GM12878 (cell line): ENCODE results near the gene HSD17B12. TPM values are rescaled to one million over a fixed set of nuclear protein-coding genes. Genes with fewer than 3 reads are reported as not detected.
A peak's percentile ranks its signal among the peaks of the same experiment; 100 is the strongest.

Experiments used
- ASH2L ChIP-seq: fragments of 300-600, 200-600 bp; sonication (generic); IDR thresholded peaks from 2 replicates; pipeline ENCODE4 v1.6.1; 2017; ENCODE audit warnings: low read depth, mild to moderate bottlenecking, borderline replicate concordance
- ATF3 ChIP-seq: IDR thresholded peaks from 2 replicates; pipeline ENCODE4 v1.6.1; 2011; ENCODE audit warnings: low read depth, mild to moderate bottlenecking, low read length, moderate library complexity, borderline replicate concordance; ENCODE audit errors: extremely low read depth
- ATF7 ChIP-seq: fragments of 450-650 bp; IDR thresholded peaks from 2 replicates; pipeline ENCODE4 v1.6.1; 2016; ENCODE audit warnings: low read depth, mild to moderate bottlenecking
- BCL11A ChIP-seq: IDR thresholded peaks from 2 replicates; pipeline ENCODE4 v1.6.1; 2011; ENCODE audit warnings: low read depth, low read length
- BRCA1 ChIP-seq: IDR thresholded peaks from 2 replicates; pipeline ENCODE4 v1.6.1; 2011; ENCODE audit warnings: low read depth, low read length, improper control_type of control experiment
- CHD4 ChIP-seq: fragments of 200-600 bp; sonication (generic); IDR thresholded peaks from 2 replicates; pipeline ENCODE4 v1.6.1; 2016; ENCODE audit warnings: mild to moderate bottlenecking
- CREB1 ChIP-seq: IDR thresholded peaks from 2 replicates; pipeline ENCODE4 v1.6.1; 2012; ENCODE audit warnings: low read depth, mild to moderate bottlenecking, inconsistent platforms
- EGR1 ChIP-seq, 2 experiments: IDR thresholded peaks; 1 replicate in 1 of 2; 2 replicates in 1 of 2; pipeline ENCODE4 v1.6.1; 2011 to 2012; ENCODE audit warnings: low read depth in 2 of 2, low read length in 2 of 2, borderline replicate concordance in 1 of 2, mild to moderate bottlenecking in 1 of 2, moderate library complexity in 1 of 2
- GABPA ChIP-seq: IDR thresholded peaks from 2 replicates; pipeline ENCODE4 v1.6.1; 2014; ENCODE audit warnings: antibody characterized with exemption, low read depth, mild to moderate bottlenecking, inconsistent platforms
- HCFC1 ChIP-seq: fragments of 150-350 bp; IDR thresholded peaks from 2 replicates; pipeline ENCODE4 v1.6.1; 2014; ENCODE audit warnings: low read length
- HDAC6 ChIP-seq: fragments of 200-600 bp; sonication (generic); IDR thresholded peaks from one replicate; pipeline ENCODE4 v1.8.0; 2017; ENCODE audit warnings: antibody characterized with exemption; ENCODE audit not compliant: unreplicated experiment
- IRF3 ChIP-seq: fragments of 450-650 bp; IDR thresholded peaks from 2 replicates; pipeline ENCODE4 v1.6.1; 2014; ENCODE audit warnings: mild to moderate bottlenecking
- JUND ChIP-seq: IDR thresholded peaks from 2 replicates; pipeline ENCODE4 v1.6.1; 2012; ENCODE audit warnings: low read depth, mild to moderate bottlenecking, low read length, improper control_type of control experiment, moderate library complexity
- NR2C2 ChIP-seq: IDR thresholded peaks from 2 replicates; pipeline ENCODE4 v1.6.1; 2011; ENCODE audit warnings: borderline replicate concordance, low read depth; ENCODE audit not compliant: control insufficient read depth, insufficient read length
- NR2F1 ChIP-seq: fragments of 450-650 bp; conservative IDR thresholded peaks from 2 replicates; pipeline ENCODE4 v1.6.1; 2017; ENCODE audit warnings: mild to moderate bottlenecking
- PAX5 ChIP-seq: IDR thresholded peaks from 2 replicates; pipeline ENCODE4 v1.6.1; 2011; ENCODE audit warnings: low read depth, low read length, borderline replicate concordance
- POLR2A ChIP-seq: IDR thresholded peaks from 2 replicates; pipeline ENCODE4 v1.6.1; 2011; ENCODE audit warnings: low read depth, mild to moderate bottlenecking, low read length
- RAD21 ChIP-seq: IDR thresholded peaks from 2 replicates; pipeline ENCODE4 v1.6.1; 2011; ENCODE audit warnings: mild to moderate bottlenecking, low read depth, low read length, moderate library complexity; ENCODE audit not compliant: insufficient read depth
- RCOR1 ChIP-seq: conservative IDR thresholded peaks from 2 replicates; pipeline ENCODE4 v1.6.1; 2012; ENCODE audit warnings: low read depth, low read length, improper control_type of control experiment
- SIN3A ChIP-seq: IDR thresholded peaks from 2 replicates; pipeline ENCODE4 v1.6.1; 2012; ENCODE audit warnings: low read depth, low read length, improper control_type of control experiment
- TBL1XR1 ChIP-seq: IDR thresholded peaks from 2 replicates; pipeline ENCODE4 v1.6.1; 2012; ENCODE audit warnings: low read depth, low read length, improper control_type of control experiment
- ZBTB33 ChIP-seq: fragments of 450-650 bp; IDR thresholded peaks from 2 replicates; pipeline ENCODE4 v1.6.1; 2017; ENCODE audit warnings: mild to moderate bottlenecking
- ZBTB40 ChIP-seq: fragments of 450-650 bp; IDR thresholded peaks from 2 replicates; pipeline ENCODE4 v1.6.1; 2016; ENCODE audit warnings: mild to moderate bottlenecking, moderate library complexity, borderline replicate concordance
- ZNF207 ChIP-seq: fragments of 450-650 bp; IDR thresholded peaks from 2 replicates; pipeline ENCODE4 v1.6.1; 2014; ENCODE audit warnings: antibody characterized with exemption, mild to moderate bottlenecking, borderline replicate concordance
- ZNF622 ChIP-seq: fragments of 450-650 bp; IDR thresholded peaks from 2 replicates; pipeline ENCODE4 v1.6.1; 2017; ENCODE audit warnings: mild to moderate bottlenecking, inconsistent platforms
- polyA plus RNA-seq, 11 experiments: library from polyadenylated mRNA; depleted of rRNA in 4 of 11; unstranded in 6 of 11; stranded (reverse) in 5 of 11; fragments of >200 nt; fragmentation: Nextera tagmentation in 4 of 11; fragmentation: Illumina TruSeq in 1 of 11; extraction: Ambion mirVana in 4 of 11; extraction: Trizol in 1 of 11; gene quantifications; 1 replicate in 1 of 11; 2 replicates in 10 of 11; pipeline versions ENCODE4 v1.2.1 to v1.2.3, GENCODE V29; 2011 to 2016; ENCODE audit warnings: inconsistent platforms in 2 of 11, missing spikeins in 2 of 11, low read depth in 1 of 11
- total RNA-seq, 4 experiments: library from RNA; depleted of rRNA in 3 of 4; stranded (reverse); fragments of >200 nt in 3 of 4; fragmentation: Illumina TruSeq in 1 of 4; extraction: Trizol in 1 of 4; gene quantifications; 2 replicates each; pipeline versions ENCODE4 v1.2.1 to v1.2.3, GENCODE V29; 2013 to 2021

HSD17B12 gene
- total and polyA plus RNA-seq, 10 of the 15 experiments (the other 5 are each of a cell fraction or from before 2014, with no cell fraction given) = 23.6 to 88.0 (median 64.7) TPM

GRCh38 chr11:43643898-43644620 lies 36.5 kb upstream of the HSD17B12 start (continued):
- TF ChIP-seq ATF3 = peak; percentile 89
- no peak for TF ChIP-seq NR2C2
- TF ChIP-seq HCFC1 = peak; percentile 95
- no peak for TF ChIP-seq RAD21
- TF ChIP-seq JUND = no peak
- no peak for TF ChIP-seq ZNF622
- TF ChIP-seq ZBTB33 = no peak; the same call in 1 of the 2 replicates
- TF ChIP-seq EGR1 (IDR thresholded peaks at IDR 0.05; ENCODE audit: borderline replicate concordance in 1 of 2, low read depth in 2 of 2, low read length in 2 of 2) = no peak
- TF ChIP-seq HDAC6 = no peak
- no peak for TF ChIP-seq CHD4
- no peak for TF ChIP-seq SIN3A
- TF ChIP-seq ASH2L = no peak
- 0 out of 2 replicates have a peak, but pooled peaks have one; percentile 30 for TF ChIP-seq GABPA
- TF ChIP-seq NR2F1 = 0 out of 2 replicates have a peak, but pooled peaks have one; percentile 13
- TF ChIP-seq CREB1 = peak; percentile 76
- TF ChIP-seq RCOR1 = no peak
- 0 out of 2 replicates have a peak, but pooled peaks have one; percentile 45 for TF ChIP-seq IRF3
- peak; percentile 71; the same call in 1 of the 2 replicates for TF ChIP-seq ZNF207
- TF ChIP-seq ATF7 = peak; percentile 42
- TF ChIP-seq BRCA1 = no peak
- peak; percentile 81 for TF ChIP-seq POLR2A
- peak; percentile 52; the same call in 1 of the 2 replicates for TF ChIP-seq ZBTB40
- TF ChIP-seq TBL1XR1 = peak; percentile 20; the same call in 1 of the 2 replicates
- peak; percentile 73; the same call in 1 of the 2 replicates for TF ChIP-seq PAX5
- TF ChIP-seq BCL11A = no peak
